ENCODE measurements around the gene IL36B.

GRCh38 chr2:113032737-113033136 is 19.9 kb downstream of the IL36B start:
- TF ChIP-seq, protein P1, sequence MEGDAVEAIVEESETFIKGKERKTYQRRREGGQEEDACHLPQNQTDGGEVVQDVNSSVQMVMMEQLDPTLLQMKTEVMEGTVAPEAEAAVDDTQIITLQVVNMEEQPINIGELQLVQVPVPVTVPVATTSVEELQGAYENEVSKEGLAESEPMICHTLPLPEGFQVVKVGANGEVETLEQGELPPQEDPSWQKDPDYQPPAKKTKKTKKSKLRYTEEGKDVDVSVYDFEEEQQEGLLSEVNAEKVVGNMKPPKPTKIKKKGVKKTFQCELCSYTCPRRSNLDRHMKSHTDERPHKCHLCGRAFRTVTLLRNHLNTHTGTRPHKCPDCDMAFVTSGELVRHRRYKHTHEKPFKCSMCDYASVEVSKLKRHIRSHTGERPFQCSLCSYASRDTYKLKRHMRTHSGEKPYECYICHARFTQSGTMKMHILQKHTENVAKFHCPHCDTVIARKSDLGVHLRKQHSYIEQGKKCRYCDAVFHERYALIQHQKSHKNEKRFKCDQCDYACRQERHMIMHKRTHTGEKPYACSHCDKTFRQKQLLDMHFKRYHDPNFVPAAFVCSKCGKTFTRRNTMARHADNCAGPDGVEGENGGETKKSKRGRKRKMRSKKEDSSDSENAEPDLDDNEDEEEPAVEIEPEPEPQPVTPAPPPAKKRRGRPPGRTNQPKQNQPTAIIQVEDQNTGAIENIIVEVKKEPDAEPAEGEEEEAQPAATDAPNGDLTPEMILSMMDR (IDR thresholded peaks at IDR 0.05; ENCODE audit: low read depth, low read length, poor library complexity, severe bottlenecking): no peak
- TF ChIP-seq EZH2phosphoT487 (IDR thresholded peaks at IDR 0.05; ENCODE audit: borderline replicate concordance, low read length): no peak

Measured in DOHH2 (cell line).